ENCODE measurements around the gene SSC4D. TPM values are rescaled to one million over a fixed set of nuclear protein-coding genes. Genes with fewer than 3 reads are reported as not detected.
"Not testable (repeated sequence)": the region's sequence is repeated elsewhere in the genome, so short reads cannot be mapped to it uniquely, and the experiment has no call there.

SSC4D gene
- total RNA-seq, 2 experiments from 2014 or later: 0.44 TPM; not detected in 1

DNA sequence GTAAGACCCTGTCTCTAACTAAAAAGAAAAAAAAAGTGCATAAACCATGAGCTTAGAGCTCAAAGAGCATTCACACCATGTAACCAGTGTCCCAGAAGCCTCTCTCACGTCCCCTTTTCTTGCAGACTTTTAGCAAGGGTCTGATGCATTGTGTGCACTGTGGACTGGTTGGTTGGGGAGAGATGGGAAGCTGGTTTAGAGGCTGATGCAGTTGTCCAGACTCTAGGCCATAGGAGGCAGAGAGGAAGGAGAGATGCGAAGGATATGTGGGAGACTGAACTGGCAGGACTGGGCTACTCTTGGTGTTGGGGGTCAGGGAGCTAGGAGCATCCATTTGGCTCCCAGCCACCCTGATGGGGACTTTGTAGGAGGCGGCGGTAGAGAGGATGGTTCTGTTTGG lies 1.8 kb downstream of the SSC4D start:
- ChIA-PET POLR2A (no interaction called here), CTCF (ENCODE audit: unreplicated experiment) (no interaction called here)
- BruUV-seq (replicated peaks): no TSS peak

DNA sequence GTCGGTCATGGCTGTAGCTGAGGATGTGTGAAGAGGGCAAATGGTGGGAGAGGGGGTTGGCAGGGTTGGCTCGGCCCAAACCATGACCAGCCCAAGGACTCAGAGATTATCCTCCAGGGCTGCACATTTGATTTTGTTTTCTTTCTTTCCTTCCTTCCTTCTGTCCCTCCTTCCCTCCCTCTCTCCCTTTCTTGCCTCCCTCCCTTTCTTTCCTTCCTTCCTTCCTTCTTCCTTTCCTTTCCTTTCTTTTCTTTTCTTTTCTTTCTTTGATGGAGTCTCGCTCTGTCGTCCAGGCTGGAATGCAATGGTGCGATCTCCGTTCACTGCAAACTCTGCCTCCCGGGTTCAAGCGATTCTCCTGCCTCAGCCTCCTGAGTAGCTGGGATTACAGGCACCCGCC lies 3.8 kb downstream of the SSC4D start:
- H4K20me1 ChIP-seq (ENCODE audit: insufficient read depth, low read length): no peaks in the 10 kb centered on the region
- H2AFZ ChIP-seq (ENCODE audit: low read length): no peak overlapping the region
- no peaks in the 10 kb centered on the region for H3K36me3 ChIP-seq (ENCODE audit: insufficient read depth, low read length)
- no peaks in the 10 kb centered on the region for H3K9me2 ChIP-seq (ENCODE audit: insufficient read depth, low read length)
- no peaks in the 10 kb centered on the region for H3K9me3 ChIP-seq (ENCODE audit: low read length)
- no peak overlapping the region for H3K4me2 ChIP-seq (ENCODE audit: low read length)
- no peak overlapping the region for H3K27ac ChIP-seq (ENCODE audit: low read depth, low read length, poor library complexity, severe bottlenecking)
- H3K79me2 ChIP-seq (ENCODE audit: insufficient read depth, low read depth, low read length): no peaks in the 10 kb centered on the region
- intact Hi-C loops (cut with micrococcal nuclease; ENCODE audit: unreplicated experiment): no loop called here
- BruUV-seq (replicated peaks): no TSS peak
- no peak overlapping the region for H3K4me3 ChIP-seq (ENCODE audit: low read depth, low read length, poor library complexity, severe bottlenecking)
- TF ChIP-seq, protein P1, sequence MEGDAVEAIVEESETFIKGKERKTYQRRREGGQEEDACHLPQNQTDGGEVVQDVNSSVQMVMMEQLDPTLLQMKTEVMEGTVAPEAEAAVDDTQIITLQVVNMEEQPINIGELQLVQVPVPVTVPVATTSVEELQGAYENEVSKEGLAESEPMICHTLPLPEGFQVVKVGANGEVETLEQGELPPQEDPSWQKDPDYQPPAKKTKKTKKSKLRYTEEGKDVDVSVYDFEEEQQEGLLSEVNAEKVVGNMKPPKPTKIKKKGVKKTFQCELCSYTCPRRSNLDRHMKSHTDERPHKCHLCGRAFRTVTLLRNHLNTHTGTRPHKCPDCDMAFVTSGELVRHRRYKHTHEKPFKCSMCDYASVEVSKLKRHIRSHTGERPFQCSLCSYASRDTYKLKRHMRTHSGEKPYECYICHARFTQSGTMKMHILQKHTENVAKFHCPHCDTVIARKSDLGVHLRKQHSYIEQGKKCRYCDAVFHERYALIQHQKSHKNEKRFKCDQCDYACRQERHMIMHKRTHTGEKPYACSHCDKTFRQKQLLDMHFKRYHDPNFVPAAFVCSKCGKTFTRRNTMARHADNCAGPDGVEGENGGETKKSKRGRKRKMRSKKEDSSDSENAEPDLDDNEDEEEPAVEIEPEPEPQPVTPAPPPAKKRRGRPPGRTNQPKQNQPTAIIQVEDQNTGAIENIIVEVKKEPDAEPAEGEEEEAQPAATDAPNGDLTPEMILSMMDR (conservative IDR thresholded peaks at IDR 0.05; ENCODE audit: low read length): no peak
- TF ChIP-seq EZH2phosphoT487 (IDR thresholded peaks at IDR 0.05; ENCODE audit: borderline replicate concordance, low read depth, low read length): no peak
- ChIA-PET CTCF (ENCODE audit: unreplicated experiment) (no interaction called here), POLR2A (interaction anchor here (0.7 kb wide), 1 partner anchor 55 kb away, joined by 3 read pairs; no protein-coding TSS in a partner anchor)
- no peak for DNase-seq (ENCODE audit: low spot score)
- H3K4me1 ChIP-seq (ENCODE audit: insufficient read depth, low read length, poor library complexity, severe bottlenecking): peaks cover 5% of the 10 kb centered on the region

More for the DNA sequence above, 1.8 kb downstream of the SSC4D start:
- Histone ChIP-seq H3K4me1 (ENCODE audit: insufficient read depth, low read length, poor library complexity, severe bottlenecking) (peaks cover 5% of the 10 kb centered on the region), H3K9me2 (ENCODE audit: insufficient read depth, low read length) (no peaks in the 10 kb centered on the region), H3K4me2 (ENCODE audit: low read length) (no peak overlapping the region), H3K4me3 (ENCODE audit: low read depth, low read length, poor library complexity, severe bottlenecking) (no peak overlapping the region), H3K79me2 (ENCODE audit: insufficient read depth, low read depth, low read length) (no peaks in the 10 kb centered on the region), H3K36me3 (ENCODE audit: insufficient read depth, low read length) (no peaks in the 10 kb centered on the region), H4K20me1 (ENCODE audit: insufficient read depth, low read length) (no peaks in the 10 kb centered on the region), H2AFZ (ENCODE audit: low read length) (no peak overlapping the region), H3K9me3 (ENCODE audit: low read length) (no peaks in the 10 kb centered on the region), H3K27ac (ENCODE audit: low read depth, low read length, poor library complexity, severe bottlenecking) (no peak overlapping the region)
- intact Hi-C loops (cut with micrococcal nuclease; ENCODE audit: unreplicated experiment): no loop called here
- no peak for DNase-seq (ENCODE audit: low spot score)
- TF ChIP-seq, protein P1 (conservative IDR thresholded peaks at IDR 0.05; ENCODE audit: low read length): no peak
- no peak for TF ChIP-seq EZH2phosphoT487 (IDR thresholded peaks at IDR 0.05; ENCODE audit: borderline replicate concordance, low read depth, low read length)

DNA sequence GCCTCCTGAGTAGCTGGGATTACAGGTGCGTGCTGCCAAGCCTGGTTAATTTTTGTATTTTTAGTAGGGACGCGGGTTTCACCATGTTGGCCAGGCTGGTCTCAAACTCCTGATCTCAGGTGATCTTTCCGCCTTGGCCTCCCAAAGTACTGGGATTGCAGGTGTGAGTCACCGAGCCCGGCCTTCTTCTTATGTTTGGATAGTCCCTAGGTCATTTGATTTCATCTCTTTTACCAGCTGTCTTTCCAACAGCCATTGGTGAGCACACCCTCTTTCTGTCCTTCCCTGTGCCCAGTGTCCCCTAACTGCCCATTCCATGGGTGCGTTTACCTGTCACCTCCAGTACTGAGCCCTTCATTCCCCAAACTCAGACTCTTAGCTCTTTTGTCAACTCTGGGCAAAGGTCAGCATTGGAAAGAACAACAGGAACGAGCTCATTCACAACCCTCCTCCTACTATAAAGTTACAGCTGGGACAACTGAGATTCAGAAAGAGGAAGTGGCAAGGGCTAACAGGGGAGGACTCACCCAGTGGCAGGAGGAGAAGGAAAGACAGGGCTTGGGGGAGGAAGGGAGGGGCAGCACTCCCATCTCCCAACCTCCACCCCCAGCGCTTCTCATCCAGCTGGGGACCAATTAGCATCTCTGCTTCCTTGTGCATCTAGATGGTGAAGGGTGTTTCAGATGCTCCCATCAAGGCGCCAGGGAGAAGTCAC lies 5.6 kb downstream of the SSC4D start:
- ChIA-PET CTCF (ENCODE audit: unreplicated experiment) (interaction anchor here (0.6 kb wide), 1 partner anchor 39 kb away, joined by 3 read pairs; no protein-coding TSS in a partner anchor), POLR2A (interaction anchor here (0.8 kb wide), 1 partner anchor 15 kb away, joined by 4 read pairs; no protein-coding TSS in a partner anchor)

DNA sequence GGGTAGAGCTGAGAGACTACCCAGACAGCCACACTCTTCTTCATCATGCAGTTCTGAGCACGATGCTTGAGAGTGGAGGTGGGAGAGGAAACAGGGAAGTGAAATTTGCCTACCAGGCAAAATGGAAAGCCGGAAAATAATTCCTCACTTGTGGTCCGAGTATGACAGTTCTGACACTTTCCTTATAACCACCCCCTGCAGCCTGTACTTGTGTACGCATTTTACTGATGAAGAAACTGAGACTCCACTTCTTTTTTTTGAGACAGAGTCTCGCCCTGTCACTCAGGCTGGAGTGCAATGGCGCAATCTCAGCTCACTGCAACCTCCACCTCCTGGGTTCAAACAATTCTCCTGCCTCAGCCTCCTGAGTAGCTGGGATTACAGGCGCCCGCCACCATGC lies 6.4 kb downstream of the SSC4D start:
- H2AFZ ChIP-seq (ENCODE audit: low read length); H3K4me2 ChIP-seq (ENCODE audit: low read length); DNase-seq (ENCODE audit: low spot score); H3K4me3 ChIP-seq (ENCODE audit: low read depth, low read length, poor library complexity, severe bottlenecking); H3K79me2 ChIP-seq (ENCODE audit: insufficient read depth, low read depth, low read length); H3K9me3 ChIP-seq (ENCODE audit: low read length); H4K20me1 ChIP-seq (ENCODE audit: insufficient read depth, low read length); H3K4me1 ChIP-seq (ENCODE audit: insufficient read depth, low read length, poor library complexity, severe bottlenecking); BruUV-seq (replicated peaks); CTCF ChIA-PET (ENCODE audit: unreplicated experiment); H3K36me3 ChIP-seq (ENCODE audit: insufficient read depth, low read length); H3K27ac ChIP-seq (ENCODE audit: low read depth, low read length, poor library complexity, severe bottlenecking); POLR2A ChIA-PET; H3K9me2 ChIP-seq (ENCODE audit: insufficient read depth, low read length); intact Hi-C loops (cut with micrococcal nuclease; ENCODE audit: unreplicated experiment): not testable (repeated sequence)

More for the DNA sequence above, 5.6 kb downstream of the SSC4D start:
- no peaks in the 10 kb centered on the region for H3K36me3 ChIP-seq (ENCODE audit: insufficient read depth, low read length)
- H3K79me2 ChIP-seq (ENCODE audit: insufficient read depth, low read depth, low read length): no peaks in the 10 kb centered on the region
- BruUV-seq (replicated peaks): no TSS peak
- H4K20me1 ChIP-seq (ENCODE audit: insufficient read depth, low read length): no peaks in the 10 kb centered on the region
- H3K9me3 ChIP-seq (ENCODE audit: low read length): no peaks in the 10 kb centered on the region
- no peaks in the 10 kb centered on the region for H3K9me2 ChIP-seq (ENCODE audit: insufficient read depth, low read length)
- intact Hi-C loops (cut with micrococcal nuclease; ENCODE audit: unreplicated experiment): no loop called here
- no peak overlapping the region for H2AFZ ChIP-seq (ENCODE audit: low read length)
- peak; percentile 23 for DNase-seq (ENCODE audit: low spot score)
- no peak overlapping the region for H3K27ac ChIP-seq (ENCODE audit: low read depth, low read length, poor library complexity, severe bottlenecking)
- no peak overlapping the region for H3K4me2 ChIP-seq (ENCODE audit: low read length)
- H3K4me3 ChIP-seq (ENCODE audit: low read depth, low read length, poor library complexity, severe bottlenecking): no peak overlapping the region
- TF ChIP-seq EZH2phosphoT487 (IDR thresholded peaks at IDR 0.05; ENCODE audit: borderline replicate concordance, low read depth, low read length): no peak
- TF ChIP-seq, protein P1 (conservative IDR thresholded peaks at IDR 0.05; ENCODE audit: low read length): no peak
- peaks cover 5% of the 10 kb centered on the region for H3K4me1 ChIP-seq (ENCODE audit: insufficient read depth, low read length, poor library complexity, severe bottlenecking)
